ENCODE results near the gene RALGAPA1.
"Not testable (repeated sequence)": the region's sequence is repeated elsewhere in the genome, so short reads cannot be mapped to it uniquely, and the experiment has no call there.

RALGAPA1 gene

GRCh38 chr14:35619461-35619860 lies 189.6 kb downstream of the RALGAPA1 start:
- not testable (repeated sequence) for DNase-seq

GRCh38 chr14:35617500-35617899 lies 191.6 kb downstream of the RALGAPA1 start:
- DNase-seq, result no peak

GRCh38 chr14:35607380-35607779 lies 201.7 kb downstream of the RALGAPA1 start:
- DNase-seq, result no peak

GRCh38 chr14:35600253-35600652 lies 208.8 kb downstream of the RALGAPA1 start:
- DNase-seq, result no peak

GRCh38 chr14:35594616-35595015 lies 214.5 kb downstream of the RALGAPA1 start:
- no peak for DNase-seq

GRCh38 chr14:35587373-35587772 lies 221.7 kb downstream of the RALGAPA1 start:
- not testable (repeated sequence) for DNase-seq

- DNase-seq, result no peak
Measured at GRCh38 chr14:35578639-35579038, 230.5 kb downstream of the RALGAPA1 start.

- no peak for DNase-seq
Measured at GRCh38 chr14:35578135-35578534, 231.0 kb downstream of the RALGAPA1 start.

- DNase-seq, result no peak
Measured at GRCh38 chr14:35576856-35577255, 232.2 kb downstream of the RALGAPA1 start.

- DNase-seq, result no peak
Measured at GRCh38 chr14:35576260-35576659, 232.8 kb downstream of the RALGAPA1 start.

- no peak for DNase-seq
Measured at GRCh38 chr14:35573911-35574310, 235.2 kb downstream of the RALGAPA1 start.

- DNase-seq, result no peak
Measured at GRCh38 chr14:35571598-35571997, 237.5 kb downstream of the RALGAPA1 start.

- DNase-seq, result no peak
Measured at GRCh38 chr14:35565871-35566464, 243.1 kb downstream of the RALGAPA1 start.

- DNase-seq, result no peak
Measured at GRCh38 chr14:35558680-35559079, 250.4 kb downstream of the RALGAPA1 start.

GRCh38 chr14:35557221-35557747 lies 251.8 kb downstream of the RALGAPA1 start:
- no peak for DNase-seq

GRCh38 chr14:35556548-35556947 lies 252.5 kb downstream of the RALGAPA1 start:
- DNase-seq, result no peak

GRCh38 chr14:35553808-35554207 lies 255.3 kb downstream of the RALGAPA1 start:
- DNase-seq, result no peak

- DNase-seq, result no peak
Measured at GRCh38 chr14:35551081-35551480, 258.0 kb downstream of the RALGAPA1 start.

- no peak for DNase-seq
Measured at GRCh38 chr14:35549551-35549950, 259.5 kb downstream of the RALGAPA1 start.

- DNase-seq, result no peak
Measured at GRCh38 chr14:35543006-35543405, 266.1 kb downstream of the RALGAPA1 start.

- no peak for DNase-seq
Measured at GRCh38 chr14:35539969-35540368, 269.1 kb downstream of the RALGAPA1 start.

GRCh38 chr14:35535483-35536112 lies 273.5 kb downstream of the RALGAPA1 start:
- DNase-seq, result no peak

GRCh38 chr14:35534873-35535482 lies 274.1 kb downstream of the RALGAPA1 start:
- DNase-seq, result peak in 1 of 2 experiments; percentile 59

GRCh38 chr14:35534208-35534872 lies 274.8 kb downstream of the RALGAPA1 start:
- peak in 1 of 2 experiments; percentile 10 for DNase-seq

All from stimulated activated CD4-positive, alpha-beta T cell treated with anti-CD3 and anti-CD28 coated beads, Interleukin-4, amount 100 ng/mL, for 4 hours (primary cell).